ENCODE data around the gene SRP14. TPM values are rescaled to one million over a fixed set of nuclear protein-coding genes. Genes with fewer than 3 reads are reported as not detected.
"Not testable (repeated sequence)": the region's sequence is repeated elsewhere in the genome, so short reads cannot be mapped to it uniquely, and the experiment has no call there.

SRP14 gene
- total RNA-seq, 1 experiment from 2014 or later: 245 TPM

DNA sequence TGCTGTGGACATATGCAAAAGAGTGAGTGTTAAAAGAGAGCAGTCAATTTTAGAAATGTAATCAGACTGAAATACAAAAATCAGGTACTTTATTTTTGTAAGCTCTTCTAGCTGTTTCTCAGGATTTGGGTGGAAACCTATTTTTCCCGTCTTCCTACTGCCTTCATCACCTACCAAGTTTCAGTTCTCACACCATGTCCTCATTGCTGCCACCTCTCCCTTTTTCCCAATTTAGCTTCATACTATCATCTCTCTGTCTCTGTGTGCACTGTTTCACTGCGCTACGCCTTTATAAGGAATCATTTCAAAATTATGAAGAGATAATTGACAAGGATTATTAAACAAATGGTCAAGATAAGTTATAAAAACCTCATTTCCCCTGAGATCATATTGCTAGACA is 7.7 kb downstream of the SRP14 start:
- DNase-seq (ENCODE audit: low spot score): no peak

DNA sequence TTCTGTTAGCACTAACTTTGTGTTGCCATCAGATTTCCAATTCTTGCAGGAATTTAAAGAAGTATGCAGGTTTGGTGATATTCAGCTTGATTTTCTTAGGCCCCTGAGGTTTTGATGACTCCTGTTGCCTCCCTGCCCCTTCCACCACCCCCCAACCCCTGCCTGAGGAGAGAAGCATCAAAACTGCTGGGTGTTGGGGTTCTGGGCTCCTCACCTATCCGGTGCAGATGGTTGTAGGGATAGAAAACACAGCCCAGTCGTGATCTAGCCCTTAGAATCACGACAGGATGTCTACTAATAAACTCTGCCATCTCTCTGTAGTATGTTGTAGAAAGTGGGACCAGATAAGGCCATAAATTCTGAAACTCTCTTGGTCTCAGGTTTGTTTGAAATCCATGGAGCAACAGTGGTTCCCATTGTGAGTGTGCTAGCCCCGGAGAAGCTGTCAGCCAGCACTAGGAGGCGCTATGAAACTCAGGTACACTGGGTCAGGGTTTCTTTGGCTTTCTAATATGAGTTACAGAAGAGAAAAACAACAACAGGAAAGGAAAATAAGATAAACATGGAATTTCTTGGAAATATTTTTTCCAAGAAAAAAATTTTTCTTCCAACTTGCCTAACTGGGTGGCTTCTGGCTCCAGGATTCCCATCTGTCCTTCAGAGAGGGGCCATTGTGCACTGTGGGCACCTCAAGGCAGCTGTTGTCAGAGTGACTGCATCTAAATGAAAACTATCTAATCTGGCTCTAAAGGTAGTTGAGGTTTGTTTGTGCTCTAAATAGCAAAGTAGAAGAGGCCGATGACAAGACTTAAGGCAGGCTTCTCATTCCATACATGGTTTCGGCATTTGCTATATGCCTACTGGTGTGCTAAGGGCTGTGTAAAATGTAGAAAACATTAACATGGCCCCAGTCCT is 8.7 kb downstream of the SRP14 start:
- DNase-seq (ENCODE audit: low spot score): peak; percentile 56

DNA sequence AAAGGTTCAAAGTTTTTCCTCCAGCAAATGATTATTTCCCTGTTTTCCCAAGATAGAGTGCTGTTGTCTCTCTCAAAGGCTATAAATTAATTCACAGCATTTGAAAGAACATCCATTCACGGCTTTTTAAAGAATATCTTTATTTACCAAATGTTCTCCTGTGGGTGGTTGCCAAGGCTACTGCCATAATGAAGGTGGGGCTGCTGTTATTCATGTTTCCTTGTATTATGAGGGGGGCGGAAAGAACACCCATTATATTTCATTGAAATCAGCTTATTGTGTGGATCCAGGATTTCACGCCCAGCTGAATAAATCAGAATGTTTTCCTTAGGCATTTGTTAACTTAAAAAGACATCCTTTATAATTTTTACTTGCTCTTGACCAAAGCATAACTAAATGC is 10.1 kb downstream of the SRP14 start:
- no peak for DNase-seq (ENCODE audit: low spot score)

DNA sequence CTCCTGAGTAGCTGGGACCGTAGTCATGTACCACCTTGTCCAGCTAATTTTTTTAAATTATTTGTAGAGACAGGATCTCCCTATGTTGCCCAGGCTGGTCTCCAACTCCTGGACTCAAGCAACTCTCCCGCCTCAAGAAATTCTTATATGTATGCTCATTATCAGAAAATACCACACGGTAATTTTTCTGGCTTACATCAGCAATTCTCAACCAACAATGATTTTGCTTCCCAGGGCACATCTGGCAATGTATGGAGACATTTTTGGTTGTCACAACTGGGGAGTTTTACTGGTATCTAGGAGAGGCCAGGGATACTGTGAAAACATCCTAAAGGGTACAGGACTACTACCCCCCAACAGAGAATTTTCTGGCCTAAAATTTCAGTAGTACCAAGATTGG is 10.8 kb downstream of the SRP14 start:
- DNase-seq (ENCODE audit: low spot score): no peak

DNA sequence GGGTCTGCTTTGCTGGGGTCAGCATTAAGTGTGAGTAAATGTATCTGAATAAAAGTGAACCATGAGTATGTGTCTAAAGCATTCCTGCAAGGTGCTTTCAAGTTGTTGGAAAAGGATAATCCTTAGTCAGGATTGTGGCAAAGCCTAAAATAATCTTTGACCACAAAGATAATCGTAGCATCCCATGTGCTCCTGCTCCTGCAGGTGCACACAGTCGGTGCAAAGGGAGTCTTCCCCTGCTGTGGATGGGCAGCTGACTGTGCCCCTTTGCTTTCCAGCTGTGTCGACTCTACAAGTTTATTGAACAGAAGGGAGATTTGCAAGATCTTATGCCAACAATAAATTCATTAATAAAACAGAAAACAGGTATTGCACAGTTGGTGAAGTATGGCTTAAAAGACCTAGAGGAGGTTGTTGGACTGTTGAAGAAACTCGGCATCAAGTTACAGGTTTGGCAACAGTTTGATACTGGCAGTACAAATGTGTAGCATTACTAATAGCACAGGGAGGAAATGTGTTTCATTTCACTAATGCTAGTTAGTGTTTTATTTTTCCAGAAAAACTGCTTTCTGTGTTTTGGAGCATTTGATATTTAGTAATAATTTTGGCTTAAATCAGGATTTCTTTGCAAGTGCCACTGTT is 22.6 kb downstream of the SRP14 start:
- no peak for DNase-seq (ENCODE audit: low spot score)

DNA sequence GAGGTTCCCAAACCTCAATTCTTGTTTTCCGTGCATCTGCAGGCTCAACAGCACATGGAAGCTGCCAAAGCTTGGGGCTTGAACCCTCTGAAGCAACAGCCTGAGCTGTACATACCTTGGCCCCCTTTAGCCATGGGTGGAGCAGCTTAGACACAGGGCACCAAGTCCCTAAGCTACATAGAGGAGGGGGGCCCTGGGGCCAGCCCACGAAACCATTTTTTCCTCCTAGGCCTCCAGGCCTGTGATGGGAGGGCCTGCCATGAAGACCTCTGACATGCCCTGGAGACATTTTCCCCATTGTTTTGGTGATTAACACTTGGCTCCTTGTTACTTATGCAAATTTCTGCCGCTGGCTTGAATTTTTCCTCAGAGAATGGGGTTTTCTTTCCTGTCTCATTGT is 24.6 kb downstream of the SRP14 start:
- no peak for DNase-seq (ENCODE audit: low spot score)

DNA sequence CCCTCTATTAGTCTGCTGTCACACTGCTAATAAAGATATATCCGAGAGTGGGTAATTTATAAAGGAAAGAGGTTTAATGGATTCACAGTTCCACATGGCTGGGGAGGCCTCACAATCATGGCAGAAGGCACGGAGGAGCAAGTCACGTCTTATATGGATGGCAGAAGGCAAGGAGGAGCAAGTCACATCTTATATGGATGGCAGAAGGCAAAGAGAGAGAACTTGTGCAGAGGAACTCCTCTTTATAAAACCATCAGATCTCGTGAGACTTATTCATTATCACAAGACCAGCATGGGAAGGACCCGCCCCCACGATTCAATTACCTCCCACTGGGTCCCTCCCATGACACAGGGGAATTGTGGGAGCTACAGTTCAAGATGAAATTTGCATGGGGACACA is 25.6 kb downstream of the SRP14 start:
- DNase-seq (ENCODE audit: low spot score): not testable (repeated sequence)

DNA sequence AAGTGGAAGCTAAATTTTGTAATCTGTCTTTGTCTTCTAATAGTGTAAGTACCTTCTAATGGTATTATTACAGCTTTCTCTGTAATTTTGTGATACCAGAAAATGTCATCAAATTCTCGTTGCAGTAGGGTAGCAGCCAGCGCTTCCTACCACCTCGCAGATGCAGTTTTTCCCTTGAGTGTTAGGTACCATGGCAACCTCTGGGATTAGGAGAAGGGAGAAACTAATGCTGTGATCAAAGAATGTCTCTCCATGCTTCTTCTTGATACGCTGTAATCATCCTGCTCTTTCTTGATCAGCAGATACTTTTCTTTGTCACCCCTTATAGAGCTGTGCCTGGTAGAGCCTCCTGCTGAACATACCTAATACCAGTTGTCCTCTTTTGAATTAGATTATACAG is 27.7 kb downstream of the SRP14 start:
- DNase-seq (ENCODE audit: low spot score): no peak

DNA sequence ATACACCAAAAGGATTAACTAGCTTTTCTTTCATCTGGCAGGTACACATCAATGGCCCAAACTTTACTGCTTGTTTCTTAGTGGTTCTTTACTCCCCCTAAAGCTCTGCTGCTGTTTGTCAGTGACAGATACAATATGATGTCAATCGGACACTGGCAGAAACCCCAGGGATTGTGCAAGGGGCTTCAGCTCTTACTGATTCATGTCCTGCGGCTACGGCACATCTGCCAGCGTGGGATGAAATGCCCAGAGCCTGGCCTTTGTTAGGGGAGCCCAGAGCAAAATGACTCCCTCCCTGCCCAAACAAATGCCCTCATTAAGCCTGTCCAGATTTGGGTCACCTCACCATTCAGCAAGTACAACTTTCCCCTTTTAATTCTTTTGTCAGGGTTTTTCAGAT is 28.3 kb downstream of the SRP14 start:
- DNase-seq (ENCODE audit: low spot score): no peak

DNA sequence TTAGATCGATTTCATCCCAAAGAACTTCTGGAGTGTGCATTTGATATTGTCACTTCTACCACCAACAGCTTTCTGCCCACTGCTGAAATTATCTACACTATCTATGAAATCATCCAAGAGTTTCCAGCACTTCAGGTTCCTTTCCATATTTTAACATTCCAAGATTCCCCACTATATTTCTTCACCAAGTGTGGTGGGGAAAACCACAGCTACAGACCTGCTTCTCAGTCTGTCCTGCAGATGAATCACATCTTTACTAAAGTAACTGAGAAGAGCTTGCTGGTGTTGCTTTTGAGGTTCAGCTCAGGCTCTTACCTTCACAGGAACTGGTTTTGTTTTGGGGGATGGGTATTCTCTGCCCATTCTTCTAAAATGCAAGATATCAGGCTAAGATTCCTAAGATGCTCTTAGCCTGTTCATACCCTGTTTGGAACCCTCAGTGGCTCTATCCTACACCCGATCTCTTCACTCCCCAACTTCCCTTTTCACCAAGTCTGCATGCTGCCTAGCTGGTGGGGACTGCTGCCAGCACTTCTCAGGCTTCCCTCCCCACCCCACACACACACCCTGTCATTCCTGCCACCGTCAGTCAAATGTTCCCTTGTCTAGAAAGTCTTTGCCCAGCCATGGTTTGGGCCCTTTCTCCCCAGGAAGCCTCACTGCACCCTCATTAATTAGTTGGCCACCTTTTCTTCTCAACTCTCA is 30.8 kb downstream of the SRP14 start:
- no peak for DNase-seq (ENCODE audit: low spot score)

DNA sequence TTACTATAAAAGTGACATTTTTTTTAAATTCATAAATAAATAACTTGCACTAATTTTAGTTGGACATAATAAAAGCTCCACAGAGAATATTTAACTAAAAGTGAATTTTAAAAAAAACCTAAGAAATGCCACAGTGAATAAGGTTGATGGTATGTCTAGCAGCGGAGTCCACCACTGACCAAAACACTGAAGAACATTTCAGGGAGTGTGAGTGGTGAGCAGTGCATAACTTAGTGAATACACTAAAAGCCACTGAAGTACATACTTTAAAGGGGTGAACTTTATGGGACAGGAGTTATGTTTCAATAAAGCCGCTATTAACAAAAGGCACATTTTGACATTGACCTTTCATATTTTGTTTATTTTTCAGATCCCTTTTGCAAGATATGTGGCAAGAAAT is 32.3 kb downstream of the SRP14 start:
- DNase-seq (ENCODE audit: low spot score): no peak

DNA sequence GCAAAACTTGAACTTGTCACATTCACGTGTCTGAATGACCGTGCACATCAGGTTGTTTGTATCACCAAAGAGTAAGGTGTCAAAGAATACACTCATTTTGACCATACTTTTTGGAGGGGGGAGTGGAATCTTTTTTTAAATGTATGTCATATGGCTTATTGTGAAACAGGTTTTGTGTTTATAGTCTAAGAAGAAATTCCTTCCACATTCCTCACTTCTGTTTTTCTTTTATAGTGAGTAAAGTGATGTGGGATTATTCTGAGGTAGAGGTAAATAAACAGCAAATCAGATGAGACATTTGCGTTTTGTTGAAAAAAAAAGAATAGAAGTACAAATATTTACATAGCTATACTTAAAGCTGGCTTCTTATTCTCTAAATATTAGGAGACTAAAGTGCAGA is 33.0 kb downstream of the SRP14 start:
- DNase-seq (ENCODE audit: low spot score): no peak

DNA sequence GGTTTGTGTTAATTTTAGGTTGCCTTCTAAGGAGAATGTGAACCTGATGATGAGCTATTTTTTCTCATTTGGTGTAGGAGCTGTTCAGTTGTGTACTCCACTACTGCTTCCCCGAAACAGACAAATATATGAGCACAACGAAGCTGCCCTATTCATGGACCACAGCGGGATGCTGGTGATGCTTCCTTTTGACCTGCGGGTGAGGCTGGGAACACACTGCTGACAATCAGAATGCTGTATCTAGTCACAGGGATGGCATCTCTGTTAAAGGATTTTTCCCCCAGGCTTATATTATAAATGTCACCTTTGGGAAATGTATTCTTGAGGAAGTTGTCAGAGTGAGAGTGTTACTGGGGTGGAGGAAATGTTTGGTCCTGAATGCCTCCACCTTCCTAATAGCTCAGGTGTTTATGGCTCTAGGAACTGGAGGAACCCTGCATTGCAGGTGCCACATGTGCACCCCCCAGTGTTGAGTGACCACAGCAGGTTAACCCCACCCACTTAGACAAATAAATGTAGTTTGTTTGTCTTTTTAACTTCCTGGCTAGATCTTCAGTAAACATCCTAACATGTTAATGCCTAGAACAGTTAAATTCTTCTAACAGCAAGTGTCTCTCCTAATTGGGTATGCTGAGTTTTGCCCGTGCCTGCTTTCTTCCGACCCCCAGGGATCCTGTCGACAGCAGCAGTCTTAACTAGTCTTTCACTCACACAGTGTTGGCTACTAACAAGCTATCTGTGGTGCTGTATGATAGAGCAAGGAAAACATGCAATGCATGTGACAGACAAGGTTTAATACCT is 35.7 kb downstream of the SRP14 start:
- peak; percentile 42 for DNase-seq (ENCODE audit: low spot score)

DNA sequence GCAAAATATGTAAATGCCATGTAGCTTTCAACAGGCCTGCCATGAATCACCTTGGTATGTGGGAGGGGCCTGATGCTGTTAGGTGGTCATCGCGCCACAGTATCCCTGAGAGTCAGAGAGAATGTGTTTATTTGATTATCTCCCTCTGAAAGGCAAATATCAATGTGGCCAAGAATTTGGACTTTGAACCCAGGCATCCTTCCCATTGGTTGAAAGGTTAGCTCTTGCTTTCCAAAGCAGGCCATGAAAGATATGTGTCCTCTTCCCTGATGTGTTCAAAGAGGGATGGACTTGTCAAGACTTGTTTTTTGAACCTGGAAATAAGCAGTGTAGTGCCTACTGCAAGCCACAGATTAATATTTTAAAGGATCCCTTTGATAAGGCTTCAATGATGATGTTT is 36.7 kb downstream of the SRP14 start:
- peak; percentile 82 for DNase-seq (ENCODE audit: low spot score)

DNA sequence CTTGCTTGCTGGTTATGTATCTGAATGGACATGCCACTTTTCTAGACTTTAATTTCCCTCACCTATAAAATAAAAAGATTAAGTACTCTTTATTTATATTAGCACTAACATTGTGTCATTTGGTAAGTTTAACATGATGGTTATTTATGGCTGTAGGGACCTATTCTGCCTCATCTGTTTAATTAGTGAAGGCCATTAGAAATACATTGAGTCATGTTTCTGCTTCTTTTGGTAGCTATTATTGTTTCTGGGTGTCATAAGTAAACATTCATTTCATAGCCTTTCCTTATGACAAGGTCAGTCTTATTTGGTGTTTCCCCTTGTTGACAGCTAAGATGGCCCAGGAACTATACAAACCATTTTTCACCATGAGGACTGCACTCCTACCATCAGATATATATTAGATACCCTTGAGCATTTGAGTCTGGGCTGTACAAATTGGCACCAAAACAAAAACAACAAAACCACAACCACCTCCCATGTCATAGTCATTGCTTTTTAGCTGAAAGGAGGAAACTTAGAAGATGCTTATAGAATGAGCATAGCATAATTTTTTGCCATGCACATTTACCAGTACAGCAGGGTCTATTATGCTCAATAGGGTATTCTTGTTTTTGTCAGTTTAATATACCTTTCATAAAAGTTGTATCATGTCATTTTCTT is 39.3 kb downstream of the SRP14 start:
- DNase-seq (ENCODE audit: low spot score): no peak

DNA sequence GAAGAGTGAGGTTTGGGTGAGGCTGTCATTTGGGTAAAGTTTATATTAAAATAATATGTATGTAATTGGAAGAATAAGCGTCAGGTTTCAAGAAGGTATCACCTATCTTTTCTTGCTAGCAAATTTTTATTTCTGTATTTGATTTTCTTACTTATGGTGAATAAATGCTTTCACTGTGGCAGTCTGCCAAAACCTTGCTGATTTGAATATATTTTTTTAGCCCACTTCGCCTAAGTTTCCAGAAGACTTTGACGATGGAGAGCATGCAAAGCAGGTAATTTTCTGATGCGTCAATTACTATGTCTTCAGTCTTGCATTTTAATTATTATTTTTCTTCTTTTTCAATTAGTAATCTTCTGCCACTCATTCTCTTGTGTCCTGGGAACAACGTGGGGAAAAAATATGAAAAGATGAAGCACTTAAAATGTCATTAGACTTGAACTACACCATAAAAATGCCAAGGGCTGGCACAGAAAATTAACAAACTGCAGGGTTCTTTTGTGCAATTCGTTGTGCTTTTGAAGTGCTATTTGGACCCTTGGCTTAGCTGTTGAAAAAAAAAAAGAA is 40.4 kb downstream of the SRP14 start:
- no peak for DNase-seq (ENCODE audit: low spot score)

DNA sequence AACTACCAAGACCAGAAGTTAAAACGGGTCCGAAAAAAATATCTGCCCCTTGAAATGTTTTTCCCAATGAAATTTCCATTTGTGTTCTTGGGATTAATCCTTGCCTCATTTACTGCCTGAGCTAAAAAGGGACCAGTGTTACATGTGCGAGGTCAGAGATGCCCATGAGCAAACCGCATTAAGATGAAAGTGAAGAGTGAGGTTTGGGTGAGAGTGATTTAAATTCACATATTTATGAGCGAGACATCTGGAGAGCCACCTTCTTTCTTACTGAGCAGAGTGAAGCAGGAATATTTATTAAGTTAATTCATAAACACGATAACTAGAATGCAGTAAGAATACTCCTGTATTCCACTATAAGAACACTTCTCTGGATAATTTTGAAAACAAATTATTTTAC is 41.3 kb downstream of the SRP14 start:
- DNase-seq (ENCODE audit: low spot score): no peak

DNA sequence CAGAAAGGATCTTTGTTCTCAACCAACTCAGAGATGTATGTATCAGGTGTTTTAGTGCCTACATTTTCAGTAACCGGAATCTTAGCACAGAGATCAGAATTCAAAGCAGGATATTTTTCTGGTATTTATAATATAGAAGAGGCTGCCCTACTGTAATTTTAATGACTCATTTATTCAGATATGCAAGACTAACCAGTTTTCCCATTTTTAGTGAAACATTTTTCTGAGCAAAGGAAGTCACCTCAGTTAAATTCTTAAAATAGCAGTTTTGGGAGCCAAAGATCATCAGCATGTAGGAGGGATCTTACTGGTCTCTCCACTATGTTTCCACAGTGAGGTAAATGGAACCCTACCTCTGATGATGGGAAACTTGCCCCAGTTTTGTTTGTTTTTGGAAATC is 42.0 kb downstream of the SRP14 start:
- DNase-seq (ENCODE audit: low spot score): no peak

DNA sequence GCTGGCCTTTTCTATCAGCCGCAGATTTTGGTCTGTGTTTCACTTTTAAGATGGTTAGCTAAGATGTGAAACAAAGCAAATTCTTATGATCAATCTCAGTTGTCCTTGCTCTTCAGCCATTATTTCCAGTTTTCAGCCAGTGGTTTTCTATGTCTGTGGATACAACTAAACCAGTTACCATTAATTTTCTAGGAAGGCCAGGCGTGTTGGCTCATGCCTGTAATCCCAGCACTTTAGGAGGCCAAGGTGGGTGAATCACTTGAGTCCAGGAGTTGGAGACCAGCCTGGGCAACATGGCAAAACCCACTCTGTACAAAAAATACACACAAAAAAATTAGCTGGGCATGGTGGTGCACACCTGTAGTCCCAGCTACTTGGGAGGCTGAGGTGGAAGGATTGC is 42.8 kb downstream of the SRP14 start:
- DNase-seq (ENCODE audit: low spot score): not testable (repeated sequence)

DNA sequence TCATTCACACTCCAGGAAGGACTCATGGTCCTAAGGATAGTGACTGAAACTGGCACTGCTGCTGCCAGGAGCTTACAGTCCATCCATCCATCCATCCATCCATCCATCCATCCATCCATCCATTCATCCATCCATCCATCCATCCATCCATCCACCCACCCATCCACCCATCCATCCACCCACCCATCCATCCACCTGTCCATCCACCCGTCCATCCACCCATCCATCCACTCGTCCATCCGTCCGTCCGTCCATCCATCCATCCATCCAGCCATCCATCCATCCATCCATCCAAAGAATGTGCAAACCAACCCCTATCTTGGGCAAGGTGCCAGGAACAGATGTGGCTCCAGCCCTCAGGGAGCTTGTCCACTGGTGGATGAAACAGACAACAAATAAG is 46.0 kb downstream of the SRP14 start:
- DNase-seq (ENCODE audit: low spot score): not testable (repeated sequence)

DNA sequence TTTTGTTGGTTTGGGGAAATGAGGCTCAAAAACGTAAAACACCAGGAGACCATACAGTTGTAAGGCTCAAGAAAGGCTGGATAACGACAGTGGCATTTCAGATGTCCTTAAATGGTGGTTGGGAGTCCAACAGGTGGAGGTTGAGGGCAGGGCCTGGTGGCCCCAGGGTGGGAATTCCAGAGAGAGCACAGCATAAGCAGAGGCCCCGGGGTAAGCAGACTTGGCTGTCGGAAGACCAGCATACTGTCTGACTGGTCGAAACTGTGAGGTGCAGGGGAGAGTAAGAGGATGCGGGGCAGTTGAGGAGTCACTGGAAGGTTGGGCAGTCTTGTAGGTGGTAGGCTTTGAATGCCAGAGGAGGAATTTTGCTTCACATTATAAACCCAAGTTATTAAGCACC is 48.3 kb downstream of the SRP14 start:
- no peak for DNase-seq (ENCODE audit: low spot score)

All from HT-29 (cell line).